Breast epithelium (tissue), 4 donors: ENCODE measurements around the gene RIPOR2. TPM values are rescaled to one million over a fixed set of nuclear protein-coding genes. Genes with fewer than 3 reads are reported as not detected.
"Not testable (repeated sequence)": the region's sequence is repeated elsewhere in the genome, so short reads cannot be mapped to it uniquely, and the experiment has no call there.

Experiments
- DNase-seq, 2 donors: peaks; one replicate each; pipeline ENCODE4 v3.0.0-alpha.2; 2019; ENCODE audit warnings: low spot score in 2 of 2
- H3K27ac ChIP-seq, 2 donors: fragments of 200-600 bp; sonication (generic) in 1 of 2; one replicate each; pipeline ENCODE4 v1.5.1; 2016 to 2019; ENCODE audit warnings: mild to moderate bottlenecking in 1 of 2
- H3K27me3 ChIP-seq, 2 donors: fragments of 200-600 bp; sonication (generic) in 1 of 2; one replicate each; pipeline versions ENCODE4 v1.5.1 to v1.6.0; 2017 to 2019; ENCODE audit warnings: control low read depth in 1 of 2, mild to moderate bottlenecking in 1 of 2
- H3K36me3 ChIP-seq: fragments of 200-600 bp; one replicate; pipeline ENCODE4 v1.5.1; 2019
- H3K4me1 ChIP-seq, 2 donors: fragments of 200-600 bp; sonication (generic); one replicate each; pipeline ENCODE4 v1.5.1; 2016 to 2019; ENCODE audit warnings: control low read depth in 1 of 2
- H3K4me3 ChIP-seq, 3 donors: fragments of 200-600 bp; sonication (generic); 1 replicate in 2 of 3; 2 replicates in 1 of 3; pipeline ENCODE4 v1.5.1; 2016 to 2019; ENCODE audit warnings: mild to moderate bottlenecking in 3 of 3, moderate library complexity in 2 of 3
- H3K9me3 ChIP-seq, 2 donors: fragments of 200-600 bp; sonication (generic) in 1 of 2; one replicate each; pipeline ENCODE4 v1.5.1; 2016 to 2019; ENCODE audit warnings: control low read depth in 1 of 2
- CTCF ChIP-seq, 3 donors: fragments of 450-650 bp; IDR thresholded peaks; one replicate each; pipeline ENCODE4 v1.5.1; 2016 to 2017; ENCODE audit warnings: antibody characterized with exemption in 3 of 3, mild to moderate bottlenecking in 3 of 3, moderate library complexity in 3 of 3
- POLR2A ChIP-seq: fragments of 450-650 bp; IDR thresholded peaks from one replicate; pipeline ENCODE4 v1.6.1; 2016; ENCODE audit warnings: antibody characterized with exemption, mild to moderate bottlenecking, moderate library complexity
- POLR2AphosphoS5 ChIP-seq, 3 donors: sonication (generic); formaldehyde crosslinking; IDR thresholded peaks; one replicate each; pipeline ENCODE4 v1.6.1; 2017; ENCODE audit warnings: antibody characterized with exemption in 3 of 3
- intact Hi-C: fragments of 100-400 bp; cut with DNase I; formaldehyde crosslinking; loops from one replicate; pipeline ENCODE4 v1.15.1; 2023; ENCODE audit warnings: low total_unique reads
- total RNA-seq, 3 donors: library from RNA; depleted of rRNA; stranded (reverse); fragments of >200 nt; gene quantifications; one replicate each; pipeline ENCODE4 v1.1.0, GENCODE V29; 2016

Gene RIPOR2
- total RNA-seq, 3 donors from 2014 or later: 13.8 to 70.5 (median 29.2) TPM

GRCh38 chr6:24931296-24931695 is 4.5 kb downstream of the RIPOR2 start:
- TF ChIP-seq POLR2AphosphoS5 (IDR thresholded peaks at IDR 0.05) (no peak), CTCF (IDR thresholded peaks at IDR 0.05) (no peak), POLR2A (no peak)
- DNase-seq: no peak
- Histone ChIP-seq H3K4me3 (no peak overlapping the region), H3K4me1 (no peaks in the 10 kb centered on the region), H3K9me3 (no peaks in the 10 kb centered on the region), H3K27me3 (no peaks in the 10 kb centered on the region), H3K27ac (no peak overlapping the region), H3K36me3 (no peaks in the 10 kb centered on the region)
- intact Hi-C loops: no loop called here

- H3K36me3 ChIP-seq: no peaks in the 10 kb centered on the region
- H3K9me3 ChIP-seq: no peaks in the 10 kb centered on the region
- intact Hi-C loops: no loop called here
- no peak overlapping the region for H3K4me3 ChIP-seq
- TF ChIP-seq POLR2AphosphoS5 (IDR thresholded peaks at IDR 0.05): no peak
- TF ChIP-seq POLR2A: no peak
- no peak for TF ChIP-seq CTCF (IDR thresholded peaks at IDR 0.05)
- no peak for DNase-seq
- H3K27ac ChIP-seq: no peak overlapping the region
- no peaks in the 10 kb centered on the region for H3K4me1 ChIP-seq
- no peaks in the 10 kb centered on the region for H3K27me3 ChIP-seq
Observed at GRCh38 chr6:24930431-24930871, 5.3 kb downstream of the RIPOR2 start.

- Histone ChIP-seq H3K27ac (no peak overlapping the region), H3K9me3 (no peaks in the 10 kb centered on the region)
- intact Hi-C loops: no loop called here
Observed at GRCh38 chr6:24929242-24929641, 6.5 kb downstream of the RIPOR2 start.

GRCh38 chr6:24927985-24928745 is 7.6 kb downstream of the RIPOR2 start:
- H3K9me3 ChIP-seq: no peaks in the 10 kb centered on the region
- H3K27ac ChIP-seq: no peak overlapping the region
- H3K4me3 ChIP-seq: no peak overlapping the region
- TF ChIP-seq POLR2AphosphoS5 (IDR thresholded peaks at IDR 0.05) (no peak), POLR2A (no peak), CTCF (IDR thresholded peaks at IDR 0.05) (no peak)
- no peak for DNase-seq
- no peaks in the 10 kb centered on the region for H3K4me1 ChIP-seq
- intact Hi-C loops: no loop called here
- no peaks in the 10 kb centered on the region for H3K36me3 ChIP-seq
- no peaks in the 10 kb centered on the region for H3K27me3 ChIP-seq

More at GRCh38 chr6:24929242-24929641, 6.5 kb downstream of the RIPOR2 start:
- H3K27me3 ChIP-seq: no peaks in the 10 kb centered on the region
- H3K4me1 ChIP-seq: no peaks in the 10 kb centered on the region
- DNase-seq: no peak
- TF ChIP-seq POLR2A: no peak
- no peak for TF ChIP-seq POLR2AphosphoS5 (IDR thresholded peaks at IDR 0.05)
- TF ChIP-seq CTCF (IDR thresholded peaks at IDR 0.05): no peak
- H3K36me3 ChIP-seq: no peaks in the 10 kb centered on the region
- no peak overlapping the region for H3K4me3 ChIP-seq

- no peaks in the 10 kb centered on the region for H3K36me3 ChIP-seq
- H3K9me3 ChIP-seq: no peaks in the 10 kb centered on the region
- no peaks in the 10 kb centered on the region for H3K27me3 ChIP-seq
- no peaks in the 10 kb centered on the region for H3K4me1 ChIP-seq
- TF ChIP-seq CTCF (IDR thresholded peaks at IDR 0.05) (no peak), POLR2A (no peak), POLR2AphosphoS5 (IDR thresholded peaks at IDR 0.05) (no peak)
- H3K4me3 ChIP-seq: no peak overlapping the region
- H3K27ac ChIP-seq: no peak overlapping the region
- intact Hi-C loops: no loop called here
- DNase-seq: no peak
Observed at GRCh38 chr6:24927277-24927955, 8.3 kb downstream of the RIPOR2 start.

- H3K4me1 ChIP-seq, H3K9me3 ChIP-seq, intact Hi-C loops, H3K36me3 ChIP-seq, H3K27ac ChIP-seq, H3K27me3 ChIP-seq, H3K4me3 ChIP-seq, DNase-seq: not testable (repeated sequence)
Observed at GRCh38 chr6:24926647-24927046, 9.1 kb downstream of the RIPOR2 start.
